ENCODE measurements around the gene SLC25A10.

The SLC25A10 gene

DNA sequence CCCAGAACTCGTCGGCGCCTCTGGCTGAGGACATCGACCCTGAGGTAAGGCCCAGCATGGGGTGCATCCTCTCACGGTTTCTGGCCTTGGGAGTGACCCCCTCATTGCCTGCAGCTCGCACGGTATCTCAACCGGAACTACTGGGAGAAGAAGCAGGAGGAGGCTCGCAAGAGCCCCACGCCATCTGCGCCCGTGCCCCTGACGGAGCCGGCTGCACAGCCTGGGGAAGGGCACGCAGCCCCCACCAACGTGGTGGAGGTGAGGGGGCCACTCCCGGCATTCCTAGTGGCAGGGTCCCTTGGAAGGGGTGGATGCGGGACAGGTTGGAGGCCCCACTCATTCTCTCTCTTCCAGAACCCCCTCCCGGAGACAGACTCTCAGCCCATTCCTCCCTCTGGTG, 17.3 kb upstream of the SLC25A10 start:
- TF ChIP-seq, protein P1, sequence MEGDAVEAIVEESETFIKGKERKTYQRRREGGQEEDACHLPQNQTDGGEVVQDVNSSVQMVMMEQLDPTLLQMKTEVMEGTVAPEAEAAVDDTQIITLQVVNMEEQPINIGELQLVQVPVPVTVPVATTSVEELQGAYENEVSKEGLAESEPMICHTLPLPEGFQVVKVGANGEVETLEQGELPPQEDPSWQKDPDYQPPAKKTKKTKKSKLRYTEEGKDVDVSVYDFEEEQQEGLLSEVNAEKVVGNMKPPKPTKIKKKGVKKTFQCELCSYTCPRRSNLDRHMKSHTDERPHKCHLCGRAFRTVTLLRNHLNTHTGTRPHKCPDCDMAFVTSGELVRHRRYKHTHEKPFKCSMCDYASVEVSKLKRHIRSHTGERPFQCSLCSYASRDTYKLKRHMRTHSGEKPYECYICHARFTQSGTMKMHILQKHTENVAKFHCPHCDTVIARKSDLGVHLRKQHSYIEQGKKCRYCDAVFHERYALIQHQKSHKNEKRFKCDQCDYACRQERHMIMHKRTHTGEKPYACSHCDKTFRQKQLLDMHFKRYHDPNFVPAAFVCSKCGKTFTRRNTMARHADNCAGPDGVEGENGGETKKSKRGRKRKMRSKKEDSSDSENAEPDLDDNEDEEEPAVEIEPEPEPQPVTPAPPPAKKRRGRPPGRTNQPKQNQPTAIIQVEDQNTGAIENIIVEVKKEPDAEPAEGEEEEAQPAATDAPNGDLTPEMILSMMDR (conservative IDR thresholded peaks at IDR 0.05), result no peak
- H3K27ac ChIP-seq, result no peak overlapping the region

GRCh38 chr17:81695211-81695610, 16.9 kb upstream of the SLC25A10 start:
- H3K27ac ChIP-seq, result no peak overlapping the region
- TF ChIP-seq, protein P1 (conservative IDR thresholded peaks at IDR 0.05), result no peak

DNA sequence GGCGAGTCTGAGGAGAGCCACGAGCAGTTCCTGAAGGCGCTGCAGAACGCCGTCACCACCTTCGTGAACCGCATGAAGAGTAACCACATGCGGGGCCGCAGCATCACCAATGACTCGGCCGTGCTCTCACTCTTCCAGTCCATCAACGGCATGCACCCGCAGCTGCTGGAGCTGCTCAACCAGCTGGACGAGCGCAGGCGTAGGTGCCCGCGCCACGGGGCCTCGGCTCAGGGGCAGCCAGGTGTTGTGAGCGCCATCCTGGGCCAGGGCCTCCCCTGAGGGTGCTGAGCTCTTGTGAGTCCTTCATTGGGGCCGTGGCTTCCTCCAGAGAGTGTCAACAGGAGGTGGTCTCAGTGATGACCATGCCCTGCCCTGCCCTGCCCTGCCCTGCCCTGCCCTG, 16.3 kb upstream of the SLC25A10 start:
- TF ChIP-seq, protein P1 (conservative IDR thresholded peaks at IDR 0.05), result no peak
- H3K27ac ChIP-seq, result no peak overlapping the region

- no peak overlapping the region for H3K27ac ChIP-seq
- TF ChIP-seq, protein P1 (conservative IDR thresholded peaks at IDR 0.05), result no peak
Observed at GRCh38 chr17:81696218-81696941, 15.7 kb upstream of the SLC25A10 start.

DNA sequence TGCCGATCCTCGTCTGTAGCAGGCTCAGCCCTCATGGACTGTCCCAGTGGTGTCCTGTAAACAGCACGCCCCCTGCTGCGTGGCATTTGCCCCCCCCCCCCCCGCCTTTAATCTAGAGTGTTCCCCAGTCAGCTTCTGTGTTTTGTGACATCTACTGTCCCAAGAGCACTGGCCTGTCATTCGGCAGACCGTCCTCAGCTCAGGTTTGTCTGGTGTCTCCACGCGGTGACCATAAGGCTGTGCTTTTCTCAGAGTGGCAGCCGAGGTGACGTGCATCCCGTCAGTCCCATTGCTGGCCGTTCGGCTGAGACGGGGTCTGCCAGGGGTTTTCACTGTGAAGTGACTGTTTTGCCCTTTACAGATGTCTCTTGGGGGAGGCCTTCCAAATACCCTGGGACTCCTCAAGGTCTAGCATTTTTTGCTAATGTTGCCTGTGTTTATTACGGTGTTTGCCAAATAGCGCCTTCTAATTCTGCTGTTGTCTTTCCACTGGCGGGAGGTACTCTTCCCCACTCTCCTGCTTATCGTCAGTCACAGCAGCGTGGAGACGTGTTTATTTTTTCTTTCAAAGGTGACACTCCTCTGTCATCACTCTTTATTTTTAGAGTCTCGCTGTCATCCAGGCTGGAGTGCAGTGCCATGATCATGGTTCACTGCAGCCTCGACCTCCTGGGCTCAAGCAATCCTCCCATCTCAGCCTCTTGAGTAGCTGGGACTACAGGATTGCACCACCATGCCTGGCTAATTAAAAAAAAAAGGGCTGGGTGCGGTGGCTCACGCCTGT, 14.6 kb upstream of the SLC25A10 start:
- TF ChIP-seq, protein P1 (conservative IDR thresholded peaks at IDR 0.05), result no peak
- H3K27ac ChIP-seq, result no peak overlapping the region

DNA sequence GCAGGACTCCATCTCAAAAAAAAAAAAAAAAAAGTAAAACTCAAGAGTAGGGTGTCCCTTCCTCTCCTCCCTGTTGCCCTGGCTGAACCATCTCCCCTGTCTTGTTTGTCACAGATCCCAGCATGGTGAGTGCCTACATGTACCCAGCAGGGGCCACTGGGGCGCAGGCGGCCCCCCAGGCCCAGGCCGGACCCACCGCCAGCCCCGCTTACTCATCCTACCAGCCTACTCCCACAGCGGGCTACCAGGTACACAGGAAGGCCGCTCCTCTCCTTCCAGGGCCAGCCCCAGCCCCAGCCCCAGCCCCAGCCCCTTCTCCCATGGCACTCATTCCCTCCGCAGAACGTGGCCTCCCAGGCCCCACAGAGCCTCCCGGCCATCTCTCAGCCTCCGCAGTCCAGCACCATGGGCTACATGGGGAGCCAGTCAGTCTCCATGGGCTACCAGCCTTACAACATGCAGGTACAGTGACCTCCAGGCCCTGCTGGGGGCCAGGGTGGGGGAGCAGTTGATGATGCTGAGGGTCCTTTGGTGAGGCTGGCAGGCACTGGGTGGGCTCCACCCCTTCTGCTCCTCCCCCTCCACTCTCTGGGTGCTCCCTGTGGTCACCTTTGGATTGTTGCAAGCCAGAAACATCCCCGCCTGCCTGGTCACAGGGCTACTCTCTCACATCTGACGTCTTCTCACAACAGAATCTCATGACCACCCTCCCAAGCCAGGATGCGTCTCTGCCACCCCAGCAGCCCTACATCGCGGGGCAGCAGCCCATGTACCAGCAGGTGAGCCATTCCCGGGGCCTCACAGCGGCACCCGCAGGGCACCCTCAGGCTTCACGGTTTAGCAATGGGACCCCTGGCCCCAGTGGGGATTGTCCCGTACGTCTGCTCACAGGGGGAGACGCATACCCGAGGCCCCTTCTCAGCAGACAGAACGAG, 11.5 kb upstream of the SLC25A10 start:
- TF ChIP-seq, protein P1 (conservative IDR thresholded peaks at IDR 0.05), result no peak
- H3K27ac ChIP-seq, result peak overlapping the region; percentile 98

All from VCaP (cell line).